Common myeloid progenitor, CD34-positive (primary cell): ENCODE results near the gene PBRM1.

ENCODE experiments used
- CTCF ChIA-PET: fragments of 350-600 bp; sonication (Branson Sonifier 250); formaldehyde crosslinking; loops from one replicate; lab custom pipeline; 2021; ENCODE audit warnings: antibody characterized with exemption; lab: Charles Lee
- POLR2A ChIA-PET: fragments of 350-600 bp; sonication (Branson Sonifier 250); formaldehyde crosslinking; loops from one replicate; lab custom pipeline; 2021; ENCODE audit warnings: antibody characterized with exemption; lab: Charles Lee
- DNase-seq, 3 donors: peaks; one replicate each; pipeline versions ENCODE4 v3.0.0 to v3.0.0-alpha.2; 2013
- H3K27ac ChIP-seq, 2 experiments: 1 replicate in 1 of 2; 2 replicates in 1 of 2; pipeline ENCODE4 v1.7.0; 2013; ENCODE audit warnings: inconsistent platforms in 2 of 2, low read length in 2 of 2, mild to moderate bottlenecking in 2 of 2, low read depth in 1 of 2, moderate library complexity in 1 of 2; ENCODE audit not compliant: severe bottlenecking in 2 of 2, insufficient read depth in 1 of 2, poor library complexity in 1 of 2
- H3K27me3 ChIP-seq, 5 experiments: replicated peaks in 2 of 5; 1 replicate in 3 of 5; 2 replicates in 2 of 5; pipeline versions ENCODE4 v1.6.1 to v1.7.0; 2013; ENCODE audit warnings: low read length in 4 of 5, mild to moderate bottlenecking in 2 of 5, moderate library complexity in 2 of 5, inconsistent platforms in 1 of 5; ENCODE audit not compliant: insufficient read depth in 5 of 5, control insufficient read depth in 4 of 5
- H3K36me3 ChIP-seq, 4 experiments: 1 replicate in 2 of 4; 2 replicates in 2 of 4; pipeline versions ENCODE4 v1.6.1 to v1.7.0; 2013; ENCODE audit warnings: low read length in 3 of 4, control low read depth in 1 of 4, mild to moderate bottlenecking in 1 of 4; ENCODE audit not compliant: control insufficient read depth in 4 of 4, insufficient read depth in 4 of 4
- H3K4me1 ChIP-seq, 4 experiments: 1 replicate in 3 of 4; 2 replicates in 1 of 4; pipeline versions ENCODE4 v1.6.1 to v1.7.1; 2013; ENCODE audit warnings: low read length in 3 of 4, mild to moderate bottlenecking in 3 of 4, control low read depth in 1 of 4, inconsistent platforms in 1 of 4, moderate library complexity in 1 of 4; ENCODE audit not compliant: control insufficient read depth in 4 of 4, insufficient read depth in 4 of 4; ENCODE audit errors: control extremely low read depth in 1 of 4
- H3K4me3 ChIP-seq, 7 experiments: 1 replicate in 4 of 7; 2 replicates in 3 of 7; pipeline versions ENCODE4 v1.5.1 to v1.7.0; 2013; ENCODE audit warnings: mild to moderate bottlenecking in 7 of 7, low read length in 6 of 7, moderate library complexity in 6 of 7, inconsistent platforms in 2 of 7, low read depth in 2 of 7, control low read depth in 1 of 7; ENCODE audit not compliant: insufficient read depth in 4 of 7, control insufficient read depth in 1 of 7; ENCODE audit errors: extremely low read depth in 1 of 7
- H3K9me3 ChIP-seq, 5 experiments: 1 replicate in 4 of 5; 2 replicates in 1 of 5; pipeline versions ENCODE4 v1.6.1 to v1.7.1; 2013; ENCODE audit warnings: low read length in 4 of 5, mild to moderate bottlenecking in 2 of 5, inconsistent platforms in 1 of 5, low read depth in 1 of 5, moderate library complexity in 1 of 5; ENCODE audit not compliant: control insufficient read depth in 4 of 5, insufficient read depth in 2 of 5; ENCODE audit errors: control extremely low read depth in 1 of 5
- WGBS: methylation state at CpG from one replicate; pipeline ENCODE4 v1.1.5; 2013; ENCODE audit not compliant: insufficient coverage; 5-methylcytosine and 5-hydroxymethylcytosine counted together

Gene PBRM1

DNA sequence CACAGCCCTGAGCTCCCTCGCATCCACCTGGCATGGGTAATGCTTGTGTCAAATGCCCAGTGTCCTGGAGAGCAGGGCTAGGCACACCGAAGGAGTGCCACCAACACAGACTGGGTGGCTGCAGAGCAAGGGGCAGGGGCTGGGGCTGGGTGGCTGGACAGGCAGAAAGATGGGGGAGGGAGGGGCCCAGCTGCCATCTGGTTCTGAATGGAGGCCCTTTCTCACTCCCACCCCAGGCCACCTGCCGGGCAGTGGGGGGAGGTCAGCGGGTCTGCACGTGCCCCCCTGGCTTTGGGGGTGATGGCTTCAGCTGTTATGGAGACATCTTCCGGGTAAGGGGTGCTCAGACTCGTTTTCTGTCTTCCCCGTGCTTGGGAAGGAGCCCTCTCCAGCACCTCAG lies 173.6 kb downstream of the PBRM1 start:
- Histone ChIP-seq H3K9me3 (no peaks in the 10 kb centered on the region), H3K27me3 (no peaks in the 10 kb centered on the region), H3K4me3 (no peak overlapping the region), H3K36me3 (peaks cover 0 to 97% (median 0%) of the 10 kb centered on the region in 4 experiments), H3K4me1 (no peaks in the 10 kb centered on the region), H3K27ac (no peak overlapping the region)
- ChIA-PET CTCF (interaction anchor here (1.3 kb wide), 1 partner anchor 40 kb away, joined by 4 read pairs; no protein-coding TSS in a partner anchor), POLR2A (no interaction called here)
- DNase-seq, result no peak
- WGBS, result 94% methylated on average over 6 of the region's 8 CpGs

DNA sequence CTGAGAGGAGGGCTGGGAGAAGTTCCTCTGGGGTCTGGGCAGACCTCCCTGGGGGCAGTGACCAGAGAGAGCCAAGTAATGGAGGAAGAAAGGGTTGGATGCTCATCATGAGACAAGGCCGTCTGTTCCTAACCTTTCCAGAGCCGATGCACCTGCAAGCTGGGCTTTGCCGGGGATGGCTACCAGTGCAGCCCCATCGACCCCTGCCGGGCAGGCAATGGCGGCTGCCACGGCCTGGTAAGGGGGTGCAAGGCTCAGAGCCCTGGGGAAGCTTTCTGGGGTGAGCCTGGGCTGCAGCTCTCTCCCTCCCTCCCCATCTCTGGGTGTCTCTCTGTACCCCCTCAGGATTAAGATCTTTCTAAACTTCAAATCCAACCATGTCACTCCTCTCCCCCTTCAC lies 174.2 kb downstream of the PBRM1 start:
- no peaks in the 10 kb centered on the region for H3K27me3 ChIP-seq
- 98% methylated on average over 6 of the region's 7 CpGs for WGBS
- no peaks in the 10 kb centered on the region for H3K9me3 ChIP-seq
- H3K4me3 ChIP-seq, result no peak overlapping the region
- no peak for DNase-seq
- CTCF ChIA-PET, result interaction anchor here (1.3 to 1.6 kb wide), 2 partner anchors 29 to 40 kb away, joined by 4 read pairs; no protein-coding TSS in a partner anchor
- POLR2A ChIA-PET, result interaction anchor here (1.2 kb wide), 1 partner anchor 16 kb away, joined by 5 read pairs; no protein-coding TSS in a partner anchor
- H3K36me3 ChIP-seq, result peaks cover 0 to 96% (median 0%) of the 10 kb centered on the region in 4 experiments
- H3K4me1 ChIP-seq, result no peaks in the 10 kb centered on the region
- no peak overlapping the region for H3K27ac ChIP-seq

DNA sequence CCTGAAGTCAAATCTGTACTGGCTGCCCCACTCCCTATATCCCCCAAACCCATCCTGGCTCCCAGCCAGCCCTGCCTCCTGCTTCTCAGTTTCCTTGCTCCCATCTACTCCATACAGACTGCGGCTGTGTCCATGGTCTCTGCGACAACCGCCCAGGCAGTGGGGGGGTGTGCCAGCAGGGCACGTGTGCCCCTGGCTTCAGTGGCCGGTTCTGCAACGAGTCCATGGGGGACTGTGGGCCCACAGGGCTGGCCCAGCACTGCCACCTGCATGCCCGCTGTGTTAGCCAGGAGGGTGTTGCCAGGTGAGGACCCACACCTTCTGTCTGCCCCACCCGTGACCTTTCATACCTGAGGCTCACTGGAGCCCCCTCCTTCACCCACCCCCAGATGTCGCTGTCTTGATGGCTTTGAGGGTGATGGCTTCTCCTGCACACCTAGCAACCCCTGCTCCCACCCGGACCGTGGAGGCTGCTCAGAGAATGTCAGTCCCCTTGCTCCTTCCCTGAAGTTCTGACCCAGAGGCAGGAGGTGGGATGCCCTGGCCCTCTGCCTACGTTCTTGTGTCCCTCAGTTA lies 175.9 kb downstream of the PBRM1 start:
- ChIA-PET POLR2A (no interaction called here), CTCF (interaction anchor here (1.6 kb wide), 1 partner anchor 27 kb away, joined by 4 read pairs; no protein-coding TSS in a partner anchor)
- no peaks in the 10 kb centered on the region for H3K4me1 ChIP-seq
- H3K36me3 ChIP-seq, result peaks cover 0 to 96% (median 0%) of the 10 kb centered on the region in 4 experiments
- H3K27me3 ChIP-seq, result no peaks in the 10 kb centered on the region
- no peak overlapping the region for H3K27ac ChIP-seq
- no peak overlapping the region for H3K4me3 ChIP-seq
- WGBS, result 96% methylated on average over 8 of the region's 12 CpGs
- no peak for DNase-seq
- H3K9me3 ChIP-seq, result no peaks in the 10 kb centered on the region

DNA sequence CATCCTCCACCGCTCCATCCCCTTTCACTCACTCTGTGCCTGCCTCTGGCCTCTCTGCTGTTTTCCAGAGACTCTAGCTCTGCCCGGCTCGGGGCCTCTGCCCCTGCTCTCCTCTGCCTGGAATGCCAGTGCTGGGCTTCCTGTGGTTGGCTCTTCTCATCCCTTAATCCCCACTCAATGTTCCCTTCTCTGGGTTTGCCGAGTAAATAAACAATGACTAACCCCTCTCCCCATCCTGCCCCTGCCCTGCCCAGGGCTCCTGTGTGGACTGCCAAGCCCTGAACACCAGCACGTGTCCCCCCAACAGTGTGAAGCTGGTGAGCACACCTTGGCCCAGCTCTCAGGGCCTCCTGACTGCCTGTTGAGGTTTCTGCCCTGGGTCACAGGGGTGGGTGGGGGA lies 178.4 kb downstream of the PBRM1 start:
- 95% methylated on average over 4 of the region's 5 CpGs for WGBS
- no peaks in the 10 kb centered on the region for H3K27me3 ChIP-seq
- ChIA-PET CTCF (no interaction called here), POLR2A (no interaction called here)
- no peaks in the 10 kb centered on the region for H3K4me1 ChIP-seq
- peaks cover 0 to 96% (median under 1%) of the 10 kb centered on the region in 4 experiments for H3K36me3 ChIP-seq
- no peak overlapping the region for H3K27ac ChIP-seq
- no peak for DNase-seq
- no peaks in the 10 kb centered on the region for H3K9me3 ChIP-seq
- H3K4me3 ChIP-seq, result no peak overlapping the region

DNA sequence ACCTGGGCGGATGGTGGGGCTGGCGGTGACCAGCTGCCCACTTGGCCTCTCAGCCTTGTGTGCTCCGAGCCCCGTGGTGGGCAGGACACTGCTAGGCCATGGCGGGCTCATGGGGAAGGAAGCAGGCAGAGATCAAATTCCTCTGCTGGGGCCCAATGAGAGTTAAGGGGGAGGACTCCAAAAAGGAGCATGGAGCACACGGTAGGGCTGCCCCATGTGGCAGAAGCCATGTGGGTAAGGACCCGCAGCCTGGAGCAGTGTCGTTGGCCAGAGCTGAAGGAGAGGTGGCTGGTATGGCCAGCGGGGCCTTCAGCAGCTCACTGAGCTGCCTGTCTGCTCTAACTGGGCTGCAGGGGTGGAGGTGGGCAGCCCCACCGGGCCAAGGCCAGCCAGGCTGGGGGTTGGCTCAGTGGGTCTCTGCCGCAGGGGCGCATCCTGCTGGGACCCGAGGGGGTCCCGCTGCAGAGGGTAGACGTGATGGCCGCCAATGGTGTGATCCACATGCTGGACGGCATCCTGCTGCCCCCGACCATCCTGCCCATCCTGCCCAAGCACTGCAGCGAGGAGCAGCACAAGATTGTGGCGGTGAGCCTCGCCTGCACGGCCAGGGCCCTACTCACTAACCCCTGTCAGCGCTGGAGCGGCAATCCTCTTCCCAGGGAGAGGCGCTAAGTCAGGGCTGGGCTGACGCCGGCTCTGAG lies 179.3 kb downstream of the PBRM1 start:
- H3K27ac ChIP-seq, result no peak overlapping the region
- ChIA-PET CTCF (no interaction called here), POLR2A (no interaction called here)
- H3K27me3 ChIP-seq, result no peaks in the 10 kb centered on the region
- WGBS, result 92% methylated on average over 25 of the region's 27 CpGs
- no peak overlapping the region for H3K4me3 ChIP-seq
- peaks cover 0 to 96% (median under 1%) of the 10 kb centered on the region in 4 experiments for H3K36me3 ChIP-seq
- H3K4me1 ChIP-seq, result peaks cover 0 to 3% (median 0%) of the 10 kb centered on the region in 4 experiments
- no peak for DNase-seq
- H3K9me3 ChIP-seq, result no peaks in the 10 kb centered on the region

DNA sequence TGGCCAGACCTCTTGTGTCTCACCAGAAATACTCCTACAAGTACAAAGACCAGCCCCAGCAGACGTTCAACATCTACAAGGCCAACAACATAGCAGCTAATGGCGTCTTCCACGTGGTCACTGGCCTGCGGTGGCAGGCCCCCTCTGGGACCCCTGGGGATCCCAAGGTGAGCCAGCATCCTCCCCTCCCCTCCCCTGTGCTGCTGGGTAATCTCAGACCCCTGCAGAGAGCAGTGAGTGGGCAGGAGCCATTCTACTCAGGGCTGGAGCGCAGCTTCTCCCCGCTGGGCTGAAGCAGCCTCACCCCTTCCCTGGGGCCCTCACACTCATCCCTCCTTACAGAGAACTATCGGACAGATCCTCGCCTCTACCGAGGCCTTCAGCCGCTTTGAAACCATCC lies 180.7 kb downstream of the PBRM1 start:
- CTCF ChIA-PET, result interaction anchor here (1.3 kb wide), 1 partner anchor 22 kb away, joined by 3 read pairs; no protein-coding TSS in a partner anchor
- no peaks in the 10 kb centered on the region for H3K27me3 ChIP-seq
- no peak overlapping the region for H3K27ac ChIP-seq
- peaks cover 0 to 16% (median 10%) of the 10 kb centered on the region in 4 experiments for H3K4me1 ChIP-seq
- POLR2A ChIA-PET, result no interaction called here
- H3K9me3 ChIP-seq, result no peaks in the 10 kb centered on the region
- H3K36me3 ChIP-seq, result peaks cover 0 to 93% (median under 1%) of the 10 kb centered on the region in 4 experiments
- 100% methylated on average over 9 of the region's 10 CpGs for WGBS
- no peak overlapping the region for H3K4me3 ChIP-seq
- DNase-seq, result no peak
